ENCODE results near the gene TPST2. TPM values are rescaled to one million over a fixed set of nuclear protein-coding genes. Genes with fewer than 3 reads are reported as not detected.

Gene TPST2
- total RNA-seq, 3 donors from 2014 or later = 9.2 to 13.9 (median 11.7) TPM

DNA sequence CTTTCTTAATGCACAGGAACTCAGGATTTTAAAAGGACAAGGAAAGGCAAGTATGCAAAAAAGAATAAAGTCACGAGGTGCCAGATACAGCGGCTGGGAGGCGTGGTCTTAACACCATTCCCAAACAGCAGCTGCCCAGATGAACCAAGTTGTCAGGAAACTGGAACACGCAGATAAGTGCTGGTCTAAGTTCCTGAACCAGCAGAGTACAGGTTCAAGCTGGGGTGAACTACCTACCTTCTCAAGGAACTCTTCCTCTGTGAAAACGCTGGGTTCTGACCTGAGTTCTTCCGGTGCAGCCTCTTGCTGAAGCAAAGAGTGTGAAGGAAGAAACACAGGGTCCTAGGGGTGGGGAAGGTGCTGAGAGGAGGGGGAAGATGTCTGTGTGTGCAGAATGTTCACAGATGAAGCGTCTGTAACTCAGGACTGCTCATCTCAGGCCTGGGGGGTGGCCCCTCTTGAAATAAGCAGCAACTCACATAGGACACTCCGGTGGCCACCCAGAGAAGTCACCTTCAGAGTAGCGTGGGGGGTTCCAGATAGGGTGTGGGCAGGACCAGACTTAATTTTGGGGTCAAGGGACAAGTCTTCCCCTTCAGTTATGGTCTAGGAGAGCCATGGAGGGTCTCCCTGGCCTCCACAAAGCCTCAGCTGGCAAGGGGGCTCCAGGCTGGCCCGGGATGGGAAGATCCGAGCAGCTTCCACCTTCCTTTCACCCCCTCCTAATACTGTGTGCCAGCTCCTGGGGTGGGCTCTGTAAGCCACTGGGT lies 3.2 kb downstream of the TPST2 start:
- ATAC-seq (peak; percentile 4), DNase-seq (peak in 2 of 3 donors; percentile 35 to 41)
- intact Hi-C loops (cut with DNase I, micrococcal nuclease) = no loop called here
- no peaks in the 10 kb centered on the region for H3K36me3 ChIP-seq (ENCODE audit: low read depth)
- H3K9me3 ChIP-seq = no peaks in the 10 kb centered on the region
- H3K4me1 ChIP-seq (ENCODE audit: low read depth) = peaks cover 16% of the 10 kb centered on the region
- TF ChIP-seq, protein P1, sequence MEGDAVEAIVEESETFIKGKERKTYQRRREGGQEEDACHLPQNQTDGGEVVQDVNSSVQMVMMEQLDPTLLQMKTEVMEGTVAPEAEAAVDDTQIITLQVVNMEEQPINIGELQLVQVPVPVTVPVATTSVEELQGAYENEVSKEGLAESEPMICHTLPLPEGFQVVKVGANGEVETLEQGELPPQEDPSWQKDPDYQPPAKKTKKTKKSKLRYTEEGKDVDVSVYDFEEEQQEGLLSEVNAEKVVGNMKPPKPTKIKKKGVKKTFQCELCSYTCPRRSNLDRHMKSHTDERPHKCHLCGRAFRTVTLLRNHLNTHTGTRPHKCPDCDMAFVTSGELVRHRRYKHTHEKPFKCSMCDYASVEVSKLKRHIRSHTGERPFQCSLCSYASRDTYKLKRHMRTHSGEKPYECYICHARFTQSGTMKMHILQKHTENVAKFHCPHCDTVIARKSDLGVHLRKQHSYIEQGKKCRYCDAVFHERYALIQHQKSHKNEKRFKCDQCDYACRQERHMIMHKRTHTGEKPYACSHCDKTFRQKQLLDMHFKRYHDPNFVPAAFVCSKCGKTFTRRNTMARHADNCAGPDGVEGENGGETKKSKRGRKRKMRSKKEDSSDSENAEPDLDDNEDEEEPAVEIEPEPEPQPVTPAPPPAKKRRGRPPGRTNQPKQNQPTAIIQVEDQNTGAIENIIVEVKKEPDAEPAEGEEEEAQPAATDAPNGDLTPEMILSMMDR (IDR thresholded peaks at IDR 0.05) = no peak
- H3K4me3 ChIP-seq = no peak overlapping the region

DNA sequence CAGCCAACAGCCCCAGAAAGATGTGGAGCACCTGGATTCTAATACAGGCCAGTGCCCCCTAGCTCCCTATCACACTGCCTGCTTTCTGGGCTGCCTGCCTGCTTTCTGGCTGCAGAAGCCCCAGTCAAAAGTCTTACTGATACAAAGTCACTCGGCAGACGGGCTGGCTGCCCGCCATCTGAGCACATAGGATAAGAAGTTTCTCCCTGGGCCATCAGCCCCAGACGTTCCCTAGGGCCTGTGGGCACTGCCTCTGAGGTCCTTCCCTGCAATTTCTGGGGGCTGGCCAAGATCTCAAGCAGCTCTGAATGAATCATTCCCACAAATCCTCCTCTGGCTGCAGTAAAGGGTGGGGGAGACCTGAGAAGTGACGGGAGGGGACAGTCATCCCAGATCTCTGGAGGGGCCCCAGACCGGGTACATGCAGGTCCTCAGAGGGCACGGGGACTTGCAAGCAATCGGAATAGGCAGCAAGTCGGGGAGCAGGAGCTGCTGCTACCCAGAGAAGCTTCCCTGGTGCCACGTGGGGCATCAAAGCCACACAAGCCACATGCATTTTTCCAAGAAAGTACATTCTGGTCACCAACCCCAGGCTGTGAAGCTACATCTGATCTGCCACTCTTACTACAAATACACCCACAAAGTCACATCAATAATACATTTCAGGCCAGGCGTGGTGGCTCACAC lies 4.7 kb downstream of the TPST2 start:
- Histone ChIP-seq H3K4me3 (no peak overlapping the region), H3K9me3 (no peaks in the 10 kb centered on the region), H3K4me1 (ENCODE audit: low read depth) (peaks cover 7% of the 10 kb centered on the region), H3K36me3 (ENCODE audit: low read depth) (no peaks in the 10 kb centered on the region)
- ATAC-seq (no peak), DNase-seq (peak in 1 of 3 donors; percentile 17)
- TF ChIP-seq, protein P1 (IDR thresholded peaks at IDR 0.05) = no peak
- intact Hi-C loops (cut with DNase I, micrococcal nuclease) = no loop called here

DNA sequence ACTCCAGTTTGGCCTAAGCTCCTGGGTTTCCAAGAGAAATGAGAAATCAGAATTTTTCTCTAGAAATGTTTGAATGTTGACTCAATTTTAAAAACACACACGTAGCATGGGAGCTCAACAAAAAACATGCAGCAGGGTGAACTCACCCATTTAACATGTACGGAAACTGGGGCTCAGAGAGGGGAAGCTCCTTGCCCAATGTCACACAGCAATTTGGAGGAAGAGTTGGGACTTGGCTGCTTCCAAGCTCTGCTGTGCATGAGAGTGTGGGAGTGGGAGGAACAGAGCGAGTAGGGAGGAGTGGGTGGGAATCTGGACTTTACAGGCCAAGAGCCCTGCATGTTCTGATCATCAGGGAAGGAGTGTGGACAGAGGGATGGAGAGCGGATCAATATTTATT lies 5.9 kb downstream of the TPST2 start:
- Histone ChIP-seq H3K9me3 (no peaks in the 10 kb centered on the region), H3K4me1 (ENCODE audit: low read depth) (peaks cover 7% of the 10 kb centered on the region), H3K36me3 (ENCODE audit: low read depth) (no peaks in the 10 kb centered on the region), H3K4me3 (no peak overlapping the region)
- TF ChIP-seq, protein P1 (IDR thresholded peaks at IDR 0.05) = no peak
- no peak for ATAC-seq
- no peak for DNase-seq
- intact Hi-C loops (cut with DNase I, micrococcal nuclease) = no loop called here

DNA sequence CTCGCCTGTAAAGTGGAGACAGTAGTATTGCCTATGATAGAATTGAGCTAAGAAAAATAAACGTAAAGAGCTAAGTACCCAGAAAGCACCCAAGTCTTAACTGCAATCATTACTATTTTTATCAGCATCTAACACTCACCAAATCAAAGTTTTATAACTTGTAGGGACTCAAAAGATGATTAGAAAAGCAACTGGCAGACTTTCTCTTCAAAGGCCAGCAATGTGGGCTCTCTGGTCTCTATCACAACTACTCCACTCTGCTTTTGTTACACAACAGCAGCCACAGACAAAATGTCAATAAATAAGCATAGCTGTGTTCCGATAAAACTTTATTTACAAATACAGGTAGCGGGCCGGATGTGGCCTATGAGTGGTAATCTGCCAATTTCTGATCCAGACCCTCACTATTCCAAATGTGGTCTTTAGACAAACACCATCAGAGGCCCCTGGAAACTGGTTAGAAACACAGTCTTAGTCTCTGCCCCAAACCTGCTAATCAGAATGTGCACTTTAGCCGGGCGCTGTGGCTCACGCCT lies 8.2 kb downstream of the TPST2 start:
- Histone ChIP-seq H3K36me3 (ENCODE audit: low read depth) (no peaks in the 10 kb centered on the region), H3K4me3 (no peak overlapping the region), H3K9me3 (no peaks in the 10 kb centered on the region), H3K4me1 (ENCODE audit: low read depth) (peaks cover 5% of the 10 kb centered on the region)
- no peak for DNase-seq
- TF ChIP-seq, protein P1 (IDR thresholded peaks at IDR 0.05) = no peak
- intact Hi-C loops (cut with DNase I, micrococcal nuclease) = no loop called here
- ATAC-seq = no peak

DNA sequence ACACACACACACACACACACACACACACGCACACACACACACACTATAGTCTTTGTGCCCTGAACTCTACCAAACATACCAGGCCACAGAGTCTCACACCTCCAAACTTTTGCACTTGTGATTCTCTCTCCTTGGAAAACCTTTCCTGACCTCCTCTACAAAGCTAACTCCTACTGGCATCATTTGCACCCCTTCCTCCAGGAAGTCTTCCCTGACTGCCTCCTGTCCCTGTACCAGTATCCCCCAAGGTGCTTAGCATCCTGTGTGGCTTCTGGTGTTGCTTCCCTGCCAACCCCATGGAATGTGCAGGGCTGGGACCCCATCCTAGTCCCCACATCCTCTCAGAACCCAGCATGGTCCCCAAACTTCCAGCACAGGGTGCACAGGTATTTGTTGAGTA lies 8.9 kb downstream of the TPST2 start:
- DNase-seq (no peak), ATAC-seq (no peak)
- H3K4me1 ChIP-seq (ENCODE audit: low read depth) = peaks cover 5% of the 10 kb centered on the region
- intact Hi-C loops (cut with DNase I, micrococcal nuclease) = no loop called here
- no peaks in the 10 kb centered on the region for H3K36me3 ChIP-seq (ENCODE audit: low read depth)
- TF ChIP-seq, protein P1 (IDR thresholded peaks at IDR 0.05) = no peak
- no peaks in the 10 kb centered on the region for H3K9me3 ChIP-seq
- no peak overlapping the region for H3K4me3 ChIP-seq

Measured in mucosa of descending colon (tissue), 3 donors.